ENCODE results near the gene NEUROG3.

The NEUROG3 gene

DNA sequence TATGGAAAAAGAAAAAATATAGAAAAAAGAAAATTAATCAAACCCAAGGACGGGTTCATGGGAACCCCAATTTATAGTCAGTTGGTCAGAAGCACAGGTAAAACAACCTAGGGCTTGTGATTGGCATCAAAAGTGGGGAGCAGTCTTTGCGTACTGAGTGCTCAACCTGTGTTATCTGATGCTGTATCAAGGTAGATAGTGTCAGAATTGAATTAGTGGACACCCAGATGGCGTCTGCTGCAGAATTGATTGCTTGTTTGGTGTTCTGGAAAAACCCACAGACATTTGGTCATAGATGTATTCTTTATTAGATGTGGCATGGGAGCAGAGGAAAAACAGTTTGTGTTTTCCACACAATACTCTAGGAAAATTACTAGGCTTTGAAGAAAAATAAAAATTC lies 39.6 kb downstream of the NEUROG3 start:
- H3K9ac ChIP-seq (ENCODE audit: low read length) = no peak overlapping the region
- H3K4me3 ChIP-seq (ENCODE audit: low read length) = no peak overlapping the region
- H3K9me3 ChIP-seq (replicated peaks; ENCODE audit: insufficient read depth, low read length) = no peaks in the 10 kb centered on the region
- DNase-seq = no peak
- no peaks in the 10 kb centered on the region for H3F3A ChIP-seq (ENCODE audit: insufficient read depth, low read length)
- no peaks in the 10 kb centered on the region for H4K20me1 ChIP-seq (ENCODE audit: insufficient read depth, low read length)
- no peak for TF ChIP-seq EZH2phosphoT487 (IDR thresholded peaks at IDR 0.05; ENCODE audit: low read length)
- TF ChIP-seq EZH2 (optimal IDR thresholded peaks at IDR 0.05; ENCODE audit: low read depth, low read length) = no peak
- TF ChIP-seq, protein P1, sequence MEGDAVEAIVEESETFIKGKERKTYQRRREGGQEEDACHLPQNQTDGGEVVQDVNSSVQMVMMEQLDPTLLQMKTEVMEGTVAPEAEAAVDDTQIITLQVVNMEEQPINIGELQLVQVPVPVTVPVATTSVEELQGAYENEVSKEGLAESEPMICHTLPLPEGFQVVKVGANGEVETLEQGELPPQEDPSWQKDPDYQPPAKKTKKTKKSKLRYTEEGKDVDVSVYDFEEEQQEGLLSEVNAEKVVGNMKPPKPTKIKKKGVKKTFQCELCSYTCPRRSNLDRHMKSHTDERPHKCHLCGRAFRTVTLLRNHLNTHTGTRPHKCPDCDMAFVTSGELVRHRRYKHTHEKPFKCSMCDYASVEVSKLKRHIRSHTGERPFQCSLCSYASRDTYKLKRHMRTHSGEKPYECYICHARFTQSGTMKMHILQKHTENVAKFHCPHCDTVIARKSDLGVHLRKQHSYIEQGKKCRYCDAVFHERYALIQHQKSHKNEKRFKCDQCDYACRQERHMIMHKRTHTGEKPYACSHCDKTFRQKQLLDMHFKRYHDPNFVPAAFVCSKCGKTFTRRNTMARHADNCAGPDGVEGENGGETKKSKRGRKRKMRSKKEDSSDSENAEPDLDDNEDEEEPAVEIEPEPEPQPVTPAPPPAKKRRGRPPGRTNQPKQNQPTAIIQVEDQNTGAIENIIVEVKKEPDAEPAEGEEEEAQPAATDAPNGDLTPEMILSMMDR (IDR thresholded peaks at IDR 0.05; ENCODE audit: low read length) = no peak
- H2AFZ ChIP-seq (ENCODE audit: low read length) = no peak overlapping the region
- H3K27ac ChIP-seq (ENCODE audit: low read length) = no peak overlapping the region
- H3K36me3 ChIP-seq (replicated peaks; ENCODE audit: insufficient read depth, low read length) = no peaks in the 10 kb centered on the region
- H3K4me2 ChIP-seq (ENCODE audit: low read depth, low read length) = no peak overlapping the region
- no peaks in the 10 kb centered on the region for H3K79me2 ChIP-seq (ENCODE audit: low read length)
- no peaks in the 10 kb centered on the region for H3K27me3 ChIP-seq (replicated peaks; ENCODE audit: insufficient read depth, low read length)
- H3K4me1 ChIP-seq (ENCODE audit: low read length) = no peaks in the 10 kb centered on the region
- H3K9me2 ChIP-seq (replicated peaks; ENCODE audit: insufficient read depth, low read length) = no peaks in the 10 kb centered on the region

DNA sequence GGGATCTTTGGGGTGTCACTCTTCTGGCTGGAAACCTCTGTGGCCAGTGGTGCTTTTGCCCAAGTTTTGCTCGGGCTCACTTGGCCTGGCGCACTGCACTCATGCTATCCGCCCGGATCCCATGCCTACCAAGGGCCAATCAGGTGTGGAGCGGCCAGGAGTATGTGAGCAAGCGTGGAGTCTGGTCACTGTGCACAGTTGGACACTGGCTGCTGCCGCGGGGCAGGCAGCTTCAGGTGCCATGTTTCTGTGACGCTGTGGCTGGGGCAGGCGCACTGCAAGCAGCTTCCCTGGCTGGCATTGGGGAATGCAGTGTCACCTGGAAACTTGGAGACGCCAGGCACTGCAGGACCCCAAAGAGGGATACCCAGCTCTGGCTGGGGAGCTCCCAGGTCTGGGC lies 45.3 kb downstream of the NEUROG3 start:
- H3K36me3 ChIP-seq (replicated peaks; ENCODE audit: insufficient read depth, low read length) = no peaks in the 10 kb centered on the region
- H3F3A ChIP-seq (ENCODE audit: insufficient read depth, low read length) = no peaks in the 10 kb centered on the region
- no peak overlapping the region for H3K27ac ChIP-seq (ENCODE audit: low read length)
- H3K9ac ChIP-seq (ENCODE audit: low read length) = no peak overlapping the region
- no peak overlapping the region for H3K4me2 ChIP-seq (ENCODE audit: low read depth, low read length)
- no peaks in the 10 kb centered on the region for H3K9me2 ChIP-seq (replicated peaks; ENCODE audit: insufficient read depth, low read length)
- no peaks in the 10 kb centered on the region for H3K79me2 ChIP-seq (ENCODE audit: low read length)
- TF ChIP-seq EZH2phosphoT487 (IDR thresholded peaks at IDR 0.05; ENCODE audit: low read length) (no peak), EZH2 (optimal IDR thresholded peaks at IDR 0.05; ENCODE audit: low read depth, low read length) (no peak)
- TF ChIP-seq, protein P1 (IDR thresholded peaks at IDR 0.05; ENCODE audit: low read length) = no peak
- H3K27me3 ChIP-seq (replicated peaks; ENCODE audit: insufficient read depth, low read length) = 0 out of 2 replicates have a peak, but pooled peaks cover 5% of the 10 kb centered on the region
- H3K4me1 ChIP-seq (ENCODE audit: low read length) = no peaks in the 10 kb centered on the region
- H4K20me1 ChIP-seq (ENCODE audit: insufficient read depth, low read length) = no peaks in the 10 kb centered on the region
- no peak overlapping the region for H3K4me3 ChIP-seq (ENCODE audit: low read length)
- DNase-seq = no peak
- no peaks in the 10 kb centered on the region for H3K9me3 ChIP-seq (replicated peaks; ENCODE audit: insufficient read depth, low read length)
- no peak overlapping the region for H2AFZ ChIP-seq (ENCODE audit: low read length)
